MG63 (cell line): ENCODE results near the gene B3GALNT2. TPM values are rescaled to one million over a fixed set of nuclear protein-coding genes. Genes with fewer than 3 reads are reported as not detected.
A peak's percentile ranks its signal among the peaks of the same experiment; 100 is the strongest.
"Not testable (repeated sequence)": the region's sequence is repeated elsewhere in the genome, so short reads cannot be mapped to it uniquely, and the experiment has no call there.

Experiments used
- DNase-seq: peaks from one replicate; pipeline ENCODE4 v3.0.0-alpha.2; 2020
- H3K27me3 ChIP-seq: fragments of 250-450 bp; sonication (Bioruptor Pico); 2 replicates; pipeline ENCODE4 v1.5.1; 2020; ENCODE audit warnings: mild to moderate bottlenecking, moderate library complexity
- H3K36me3 ChIP-seq: fragments of 250-450 bp; sonication (Bioruptor Pico); 2 replicates; pipeline ENCODE4 v1.5.1; 2020; ENCODE audit warnings: mild to moderate bottlenecking, moderate library complexity
- H3K4me3 ChIP-seq: fragments of 250-450 bp; sonication (Bioruptor Pico); 2 replicates; pipeline ENCODE4 v1.5.1; 2020; ENCODE audit warnings: mild to moderate bottlenecking, moderate library complexity
- H3K9me3 ChIP-seq: fragments of 250-450 bp; sonication (Bioruptor Pico); 2 replicates; pipeline ENCODE4 v1.5.1; 2020; ENCODE audit warnings: mild to moderate bottlenecking, moderate library complexity
- total RNA-seq: library from RNA; depleted of rRNA; stranded (reverse); fragments of >200 nt; shearing (Covaris generic); gene quantifications from 2 replicates; pipeline ENCODE4 v1.2.3, GENCODE V29; 2014; ENCODE audit warnings: low replicate concordance; rRNA removed

The B3GALNT2 gene
- 22.0 and 39.3 TPM in 2 replicates for total RNA-seq

DNA sequence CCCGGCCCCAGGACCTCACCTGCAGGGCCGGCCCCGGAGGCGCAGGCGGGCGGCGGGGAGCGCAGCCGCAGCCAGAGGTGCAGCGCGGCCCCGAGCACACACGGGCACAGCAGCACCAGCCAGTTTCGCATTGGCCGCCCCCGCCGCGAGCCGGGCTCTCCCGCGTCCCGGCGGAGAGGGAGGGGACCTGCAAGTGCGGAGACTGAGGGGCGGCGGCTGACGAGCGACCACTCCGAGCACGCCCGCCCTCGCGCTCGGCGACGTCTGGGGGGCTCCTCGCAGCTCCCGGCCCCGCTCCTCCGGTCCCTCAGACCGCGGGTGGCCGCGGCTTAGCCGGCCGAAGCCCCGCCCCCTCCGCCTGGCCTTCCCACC lies at the start of gene B3GALNT2:
TSS of gene B3GALNT2 (minus strand) at position 331 of the 372 bp plus-strand sequence. CDS start at position 131, 200 bp downstream.
- no peak for DNase-seq
- Histone ChIP-seq H3K36me3 (peaks cover 10% of the 10 kb centered on the region), H3K4me3 (peak within 1 kb of the TSS; percentile 60), H3K27me3 (no peaks in the 10 kb centered on the region), H3K9me3 (no peaks in the 10 kb centered on the region)

DNA sequence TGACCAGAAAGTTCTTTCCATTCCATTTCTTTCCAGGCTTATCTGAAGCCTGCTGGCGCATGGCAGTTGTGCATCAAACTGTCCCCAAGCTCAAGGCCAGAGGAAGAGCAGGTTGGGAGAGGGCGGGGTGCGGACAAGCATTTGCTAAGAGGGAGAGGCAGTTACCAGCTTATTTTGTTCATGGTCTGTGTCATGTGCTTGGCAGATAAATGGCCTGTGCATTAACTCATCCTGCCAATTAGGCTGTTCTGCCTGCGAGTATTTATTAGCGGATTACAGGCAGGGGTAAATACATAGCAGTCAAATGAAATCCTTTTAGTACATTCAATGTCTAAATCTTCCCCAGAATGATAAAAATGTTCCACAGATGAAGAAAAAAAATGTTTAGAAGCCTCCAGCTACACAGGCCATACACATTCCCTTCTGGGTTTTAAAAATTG lies 48.9 kb upstream of the B3GALNT2 start:
- H3K36me3 ChIP-seq = no peaks in the 10 kb centered on the region
- H3K4me3 ChIP-seq = no peak overlapping the region
- DNase-seq = no peak
- no peaks in the 10 kb centered on the region for H3K9me3 ChIP-seq
- no peaks in the 10 kb centered on the region for H3K27me3 ChIP-seq

DNA sequence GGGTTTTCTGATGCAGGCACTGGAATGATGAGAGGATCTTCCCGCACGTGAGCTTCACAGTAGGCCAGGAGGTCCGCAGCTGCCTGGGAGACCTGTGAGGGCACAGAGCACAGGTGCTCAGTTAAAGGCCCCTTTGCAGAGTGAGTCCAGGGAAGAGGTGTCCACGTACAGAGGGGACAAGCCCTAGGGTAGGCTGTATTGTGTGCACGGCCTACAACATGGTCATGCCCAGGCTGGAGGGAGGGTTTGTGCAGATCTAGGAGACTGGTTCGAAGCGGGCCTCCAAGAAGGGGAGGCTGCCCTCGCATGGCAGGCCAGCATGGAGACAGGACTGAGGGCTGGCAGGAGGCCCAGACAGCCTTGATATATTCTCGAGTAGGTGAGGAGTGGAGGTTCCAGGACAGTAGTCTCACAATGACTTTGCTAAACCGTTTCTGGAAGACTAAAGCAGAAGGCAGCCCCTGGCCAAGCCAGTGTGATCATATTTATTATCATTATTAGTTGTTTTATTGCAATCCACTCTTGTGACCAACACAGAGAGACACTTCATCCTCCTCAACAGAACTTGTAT lies 48.0 kb upstream of the B3GALNT2 start:
- Histone ChIP-seq H3K4me3 (no peak overlapping the region), H3K36me3 (no peaks in the 10 kb centered on the region), H3K27me3 (no peaks in the 10 kb centered on the region), H3K9me3 (no peaks in the 10 kb centered on the region)
- no peak for DNase-seq

DNA sequence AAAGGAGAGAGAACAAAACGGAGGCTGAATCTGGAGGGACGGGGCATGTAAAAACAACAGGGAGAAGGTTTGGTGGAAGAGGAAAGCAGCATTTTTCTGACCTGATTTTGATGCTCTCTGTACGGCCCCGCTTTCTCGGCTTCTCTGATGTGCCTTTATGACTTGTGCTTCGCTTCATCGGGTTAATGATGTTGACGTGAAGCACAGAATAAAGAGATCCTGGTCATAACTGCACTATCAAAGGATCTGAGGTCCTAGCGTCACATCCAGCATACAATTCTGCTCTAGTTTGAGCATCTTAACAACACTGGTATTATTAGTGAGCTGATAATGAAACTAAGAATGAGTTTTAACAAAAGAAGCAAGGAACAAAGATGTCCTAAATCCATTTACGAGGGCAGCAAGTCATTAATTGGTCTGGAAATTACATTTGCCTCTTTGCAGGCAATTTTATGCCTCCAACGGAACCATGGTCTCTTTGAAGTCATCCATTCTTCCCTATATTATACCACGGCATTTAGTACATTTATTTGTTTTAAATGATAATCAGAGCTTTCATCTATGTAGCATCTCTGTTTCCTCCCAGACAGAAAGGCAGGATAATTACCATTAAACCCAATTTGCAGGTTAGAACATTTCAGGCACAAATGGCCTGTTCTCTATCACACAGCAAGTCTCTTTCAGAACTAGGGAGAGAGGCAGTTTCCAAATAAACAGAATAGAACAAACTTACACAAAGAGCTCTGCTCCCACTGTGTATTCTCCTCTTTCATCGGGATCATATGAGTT lies 45.3 kb upstream of the B3GALNT2 start:
- Histone ChIP-seq H3K9me3 (no peaks in the 10 kb centered on the region), H3K27me3 (no peaks in the 10 kb centered on the region), H3K36me3 (no peaks in the 10 kb centered on the region), H3K4me3 (no peak overlapping the region)
- no peak for DNase-seq

DNA sequence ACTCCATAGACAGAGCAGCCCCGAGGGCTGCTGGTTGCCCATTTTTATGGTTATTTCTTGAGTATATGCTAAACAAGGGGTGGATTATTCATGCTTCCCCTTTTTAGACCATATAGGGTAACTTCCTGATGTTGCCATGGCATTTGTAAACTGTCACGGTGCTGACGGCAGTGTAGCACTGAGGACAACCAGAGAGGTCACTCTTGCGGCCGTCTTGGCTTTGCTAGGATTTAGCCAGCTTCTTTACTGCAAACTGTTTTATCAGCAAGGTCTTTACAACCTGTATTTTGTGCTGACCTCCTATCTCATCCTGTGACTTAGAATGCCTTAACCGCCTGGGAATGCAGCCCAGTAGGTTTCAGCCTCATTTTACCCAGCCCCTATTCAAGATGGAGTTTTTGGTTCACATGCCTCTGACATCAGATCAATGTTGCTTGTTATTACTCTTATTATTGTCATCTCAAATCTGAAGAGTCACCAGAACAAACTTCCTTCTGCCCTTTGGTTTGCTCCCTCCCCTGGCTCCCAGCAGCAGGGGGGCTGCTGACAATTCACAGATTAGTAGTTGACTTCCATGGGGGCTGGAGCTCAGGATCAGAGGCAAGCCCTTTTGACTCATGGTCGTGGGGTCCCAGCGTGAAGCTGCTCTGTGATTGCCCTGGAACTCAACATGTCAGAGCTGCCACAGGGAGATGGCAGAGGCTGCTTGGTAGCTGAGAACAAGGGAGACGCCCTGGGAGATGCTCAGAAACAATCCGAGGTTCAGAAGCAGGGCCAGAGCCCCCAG lies 42.3 kb upstream of the B3GALNT2 start:
- not testable (repeated sequence) for H3K9me3 ChIP-seq, H3K36me3 ChIP-seq, H3K4me3 ChIP-seq, H3K27me3 ChIP-seq, DNase-seq

DNA sequence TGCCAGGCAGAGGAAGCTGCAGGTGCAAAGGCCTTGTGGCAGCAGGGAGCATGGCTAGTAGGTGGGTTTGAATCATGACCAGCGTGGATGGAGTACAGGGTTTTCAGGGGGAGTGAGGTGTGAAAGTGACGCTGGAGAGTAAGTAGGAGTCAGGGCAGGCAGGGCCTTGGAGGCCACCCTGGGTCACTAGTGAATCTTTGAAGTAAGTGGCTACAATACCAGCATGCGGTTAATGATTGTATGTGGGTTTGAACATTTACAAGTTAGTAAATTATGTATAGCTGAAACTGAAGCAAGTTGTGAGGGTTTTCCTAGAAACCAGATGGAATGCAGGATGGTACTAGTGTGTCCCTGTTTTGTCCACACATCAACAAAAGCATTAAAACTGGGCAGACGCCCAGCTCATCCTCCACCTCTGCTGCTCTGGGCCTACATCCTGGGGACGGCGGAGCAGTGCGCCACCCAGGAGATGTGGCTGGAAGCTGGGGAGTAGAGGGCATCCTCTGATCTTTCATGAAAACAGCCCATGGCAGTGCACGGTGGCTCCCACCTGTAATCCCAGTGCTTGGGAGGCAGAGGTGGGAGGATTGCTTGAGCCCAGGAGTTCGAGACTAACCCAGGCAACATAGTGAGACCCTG lies 41.2 kb upstream of the B3GALNT2 start:
- DNase-seq = no peak
- Histone ChIP-seq H3K27me3 (no peaks in the 10 kb centered on the region), H3K4me3 (no peak overlapping the region), H3K36me3 (no peaks in the 10 kb centered on the region), H3K9me3 (no peaks in the 10 kb centered on the region)

DNA sequence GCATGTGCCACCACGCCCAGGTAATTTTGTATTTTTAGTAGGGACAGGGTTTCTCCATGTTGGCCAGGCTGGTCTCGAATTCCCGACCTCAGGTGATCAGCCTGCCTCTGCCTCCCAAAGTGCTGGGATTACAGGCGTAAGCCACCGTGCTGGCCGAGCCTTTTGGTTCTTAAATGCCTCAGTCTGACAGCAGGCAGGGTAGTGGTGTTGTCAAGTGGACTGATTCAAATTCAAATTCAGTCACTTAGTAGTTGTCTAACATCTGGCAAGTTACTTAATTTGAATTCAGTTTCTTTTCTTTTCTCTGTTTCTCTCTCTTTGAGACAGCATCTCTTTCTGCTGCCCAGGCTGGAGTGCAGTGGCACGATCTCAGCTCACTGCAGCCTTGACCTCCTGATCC lies 38.6 kb upstream of the B3GALNT2 start:
- H3K4me3 ChIP-seq, H3K36me3 ChIP-seq, H3K27me3 ChIP-seq, H3K9me3 ChIP-seq, DNase-seq: not testable (repeated sequence)

DNA sequence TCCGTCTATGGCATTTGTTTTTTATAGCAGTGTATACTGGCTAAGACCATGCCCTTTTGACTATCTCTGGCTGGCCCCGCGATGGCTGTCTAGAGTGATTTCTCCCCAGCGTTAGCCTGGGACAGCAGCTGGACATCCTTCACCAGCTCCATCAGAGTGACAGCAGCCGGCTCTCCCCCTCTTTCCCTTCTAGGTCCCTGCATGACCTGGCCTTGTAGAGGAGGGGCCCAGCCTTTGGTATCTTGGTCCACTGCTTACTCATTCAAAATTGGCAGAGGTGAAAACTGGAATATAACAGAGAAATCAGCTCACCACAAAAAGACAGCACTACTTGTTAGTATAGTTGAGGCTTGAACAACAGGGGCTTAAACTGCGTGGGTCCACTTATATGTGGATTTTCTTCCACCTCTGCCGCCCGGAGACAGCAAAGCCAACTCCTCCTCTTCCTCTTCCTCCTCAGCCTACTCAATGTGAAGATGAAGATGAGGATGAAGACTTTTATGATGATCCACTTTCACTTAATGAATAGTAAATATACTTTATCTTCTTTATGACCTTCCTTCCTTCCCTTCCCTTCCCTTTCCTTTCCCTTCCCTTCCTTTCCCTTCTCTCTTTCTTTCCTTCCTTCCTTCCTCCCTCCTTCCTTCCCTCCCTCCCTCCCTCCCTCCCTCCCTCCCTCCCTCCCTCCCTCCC lies 29.4 kb upstream of the B3GALNT2 start:
- Histone ChIP-seq H3K36me3 (peaks cover 4% of the 10 kb centered on the region), H3K27me3 (no peaks in the 10 kb centered on the region), H3K4me3 (no peak overlapping the region), H3K9me3 (peaks cover 6% of the 10 kb centered on the region)
- DNase-seq = peak; percentile 70

DNA sequence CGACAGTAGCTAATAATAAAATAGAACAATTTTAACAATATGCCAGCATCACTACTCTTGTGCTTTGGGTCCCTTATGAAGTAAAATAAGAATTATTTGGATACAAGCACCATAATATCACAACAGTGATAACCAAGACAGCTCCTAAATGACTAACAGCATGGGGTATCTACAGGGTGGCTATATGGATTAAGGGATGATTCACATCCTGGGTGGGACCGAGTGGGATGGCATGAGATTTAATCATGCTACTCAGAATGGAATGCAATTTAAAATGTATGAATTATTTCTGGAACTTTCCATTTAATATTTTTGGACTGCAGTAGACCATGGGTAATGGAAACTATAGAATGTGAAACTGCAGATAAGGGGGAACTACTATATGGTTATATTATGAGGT lies 28.1 kb upstream of the B3GALNT2 start:
- H3K36me3 ChIP-seq = peaks cover 4% of the 10 kb centered on the region
- H3K4me3 ChIP-seq = no peak overlapping the region
- H3K9me3 ChIP-seq = peaks cover 6% of the 10 kb centered on the region
- no peaks in the 10 kb centered on the region for H3K27me3 ChIP-seq
- DNase-seq = peak; percentile 73

DNA sequence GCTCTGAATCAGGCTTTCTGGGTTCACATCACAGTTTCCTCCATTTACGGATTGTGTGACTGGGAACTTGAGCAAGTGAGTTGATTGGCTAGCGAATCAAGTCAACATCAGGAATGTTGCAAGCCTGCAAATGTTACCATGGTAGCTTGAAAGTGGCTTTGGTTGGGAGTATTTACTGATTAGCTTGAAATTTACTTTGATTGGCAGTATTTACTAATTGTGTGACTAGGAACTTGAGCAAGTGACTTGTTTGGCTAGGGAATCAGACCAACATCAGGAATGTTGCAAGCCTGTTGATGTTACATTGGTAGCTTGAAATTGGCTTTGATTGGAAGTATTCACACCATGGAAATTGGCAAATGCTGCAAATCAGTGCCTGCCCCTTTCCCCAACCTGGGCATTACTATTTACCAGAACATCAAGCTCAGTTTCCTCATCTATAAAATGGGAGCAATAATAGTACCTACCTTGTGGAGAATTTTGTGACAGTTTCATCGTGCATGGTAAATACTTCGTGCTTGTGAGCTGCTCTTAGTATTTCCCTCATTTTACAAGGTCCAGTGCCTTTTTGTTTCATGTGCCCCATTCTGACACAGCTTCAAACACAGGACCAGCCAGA lies 23.1 kb upstream of the B3GALNT2 start:
- peaks cover 6% of the 10 kb centered on the region for H3K9me3 ChIP-seq
- no peak overlapping the region for H3K4me3 ChIP-seq
- DNase-seq = no peak
- peaks cover 4% of the 10 kb centered on the region for H3K36me3 ChIP-seq
- no peaks in the 10 kb centered on the region; the same call in 1 of the 2 replicates for H3K27me3 ChIP-seq

DNA sequence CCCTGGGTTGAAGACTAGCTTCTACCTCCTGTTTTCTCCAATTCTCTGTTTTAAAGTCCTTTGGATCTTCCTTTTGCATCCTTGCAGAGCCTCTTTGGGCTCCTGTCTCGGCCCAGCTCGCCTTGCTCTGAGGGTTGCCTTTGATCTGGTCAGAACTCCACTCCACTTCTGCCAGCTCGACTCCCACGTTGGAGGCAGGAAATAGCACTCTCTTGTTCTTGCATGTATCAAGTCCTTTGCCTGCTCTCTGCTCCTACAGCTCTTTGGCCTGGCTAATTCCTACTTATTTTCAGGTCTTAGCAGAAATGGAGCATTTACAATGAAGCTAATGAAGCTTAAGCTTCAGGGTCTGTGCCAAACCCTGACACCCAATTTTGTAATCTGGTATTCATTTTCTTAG lies 21.1 kb upstream of the B3GALNT2 start:
- H3K9me3 ChIP-seq = no peaks in the 10 kb centered on the region
- no peak overlapping the region for H3K4me3 ChIP-seq
- no peaks in the 10 kb centered on the region for H3K36me3 ChIP-seq
- DNase-seq = no peak
- H3K27me3 ChIP-seq = no peaks in the 10 kb centered on the region; the same call in 1 of the 2 replicates

DNA sequence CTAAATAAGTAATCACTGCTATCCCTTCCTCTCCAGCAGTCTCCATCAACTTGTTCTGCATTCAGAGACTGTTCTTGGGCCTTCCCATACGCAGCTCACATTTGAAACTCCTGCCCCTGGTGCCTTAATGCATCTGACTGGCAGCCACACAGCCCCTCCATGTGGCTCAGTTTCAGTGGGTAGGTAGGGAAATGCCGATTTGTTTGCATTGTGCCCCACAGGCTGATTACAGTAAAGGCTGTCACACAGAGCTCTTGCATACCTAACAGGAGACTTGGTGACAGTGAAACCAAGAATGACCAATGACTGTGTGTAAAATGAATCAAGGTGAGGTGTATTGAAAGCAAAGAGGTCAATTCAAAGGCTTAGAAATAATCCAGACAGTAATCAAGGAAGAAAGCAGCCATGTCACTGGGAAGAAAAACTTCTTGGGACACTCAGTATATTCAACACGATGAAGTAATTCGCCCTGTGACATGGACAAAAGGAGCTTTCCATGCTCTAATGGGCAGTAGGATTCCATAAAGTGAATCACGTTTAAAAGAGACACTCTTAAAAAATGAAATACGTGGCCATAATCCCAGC lies 12.7 kb upstream of the B3GALNT2 start:
- H3K36me3 ChIP-seq = no peaks in the 10 kb centered on the region

DNA sequence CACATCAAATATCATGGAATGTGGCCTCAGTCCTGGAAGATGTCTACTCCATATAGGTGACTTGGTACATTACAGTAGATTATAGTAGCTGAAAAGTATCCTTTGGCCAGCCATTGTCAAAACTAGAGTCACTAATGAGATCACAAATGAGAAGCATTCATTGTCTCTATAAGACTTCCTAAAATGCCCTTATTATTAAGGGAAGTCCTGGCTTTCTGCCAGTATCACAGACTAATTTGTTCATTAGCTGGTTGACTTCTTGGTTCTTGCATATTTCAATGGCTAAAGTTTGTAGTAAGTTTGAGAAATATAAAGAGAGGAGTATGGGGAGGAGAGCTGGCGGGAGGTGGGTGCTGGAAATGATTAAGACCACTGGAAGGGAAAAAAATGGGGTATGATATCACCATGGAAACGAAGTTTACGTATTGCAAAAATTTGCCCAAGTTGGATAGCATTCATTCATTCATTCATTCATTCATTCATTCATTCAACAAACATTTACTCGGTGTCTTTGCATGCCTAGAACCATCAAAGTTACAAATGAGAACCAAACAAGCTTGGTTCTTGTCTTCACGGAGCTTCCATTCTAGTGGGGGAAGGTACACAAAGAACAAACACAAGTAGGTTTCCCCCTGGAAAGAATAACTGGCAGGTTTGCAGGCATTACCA lies 11.7 kb upstream of the B3GALNT2 start:
- Histone ChIP-seq H3K36me3 (no peaks in the 10 kb centered on the region), H3K27me3 (no peaks in the 10 kb centered on the region), H3K9me3 (no peaks in the 10 kb centered on the region), H3K4me3 (no peak overlapping the region)
- no peak for DNase-seq

More for the DNA sequence above, 12.7 kb upstream of the B3GALNT2 start:
- H3K4me3 ChIP-seq = no peak overlapping the region
- no peaks in the 10 kb centered on the region for H3K9me3 ChIP-seq
- no peak for DNase-seq
- no peaks in the 10 kb centered on the region for H3K27me3 ChIP-seq

DNA sequence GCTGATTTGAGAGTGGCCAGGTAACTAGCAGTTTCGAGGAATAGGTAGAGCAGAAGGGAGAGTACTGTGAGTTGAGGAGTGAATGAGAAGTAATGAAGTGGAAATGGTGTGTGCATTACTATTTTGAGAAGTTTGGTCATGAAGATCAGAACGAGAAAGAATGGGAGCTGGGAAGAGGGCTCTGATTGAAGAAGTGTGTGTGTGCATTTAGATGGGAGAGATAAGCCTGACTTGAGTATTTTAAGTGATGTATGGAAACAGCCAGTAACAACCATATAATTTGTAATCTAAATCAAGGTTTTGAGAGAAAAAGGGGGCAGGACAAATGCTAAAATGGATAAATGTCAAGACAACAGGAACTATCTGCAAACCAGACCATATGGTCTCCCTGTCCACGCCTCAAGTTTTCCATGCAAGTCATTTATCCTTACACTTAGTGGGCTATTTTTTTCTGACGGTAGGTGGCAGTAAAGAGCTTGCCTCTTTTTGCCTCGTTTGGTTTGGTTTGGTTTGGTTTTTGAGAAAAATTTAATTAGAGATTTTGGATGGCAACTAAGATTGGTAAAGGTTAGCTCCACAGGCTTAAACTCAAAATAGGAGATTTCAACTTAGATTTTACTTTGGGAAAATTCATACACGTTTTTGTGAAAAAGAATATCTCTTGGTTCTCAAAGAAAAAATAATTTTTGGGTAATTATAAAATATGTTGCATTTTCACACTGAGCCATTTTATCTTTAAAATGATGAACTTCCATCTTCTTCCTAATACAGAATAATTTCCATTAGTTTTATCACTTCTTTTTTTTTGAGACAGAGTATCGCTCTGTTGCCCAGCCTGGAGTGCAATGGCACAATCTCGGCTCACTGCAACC lies 9.5 kb upstream of the B3GALNT2 start:
- H3K27me3 ChIP-seq = no peaks in the 10 kb centered on the region
- DNase-seq = no peak
- no peaks in the 10 kb centered on the region for H3K9me3 ChIP-seq
- H3K4me3 ChIP-seq = no peak overlapping the region
- no peaks in the 10 kb centered on the region for H3K36me3 ChIP-seq
